Lower leg skin (tissue), 3 donors: ENCODE measurements around the gene FOXP1.

ENCODE experiments used
- CTCF ChIP-seq, 3 donors: fragments of 450-650 bp; IDR thresholded peaks; one replicate each; pipeline ENCODE4 v1.5.1; 2016; ENCODE audit warnings: antibody characterized with exemption in 3 of 3, mild to moderate bottlenecking in 3 of 3, moderate library complexity in 2 of 3
- POLR2A ChIP-seq, 2 donors: fragments of 450-650 bp; IDR thresholded peaks; one replicate each; pipeline ENCODE4 v1.6.1; 2016 to 2017; ENCODE audit warnings: antibody characterized with exemption in 2 of 2, mild to moderate bottlenecking in 1 of 2, moderate library complexity in 1 of 2

GRCh38 chr3:71469138-71469435 lies 114.4 kb downstream of the FOXP1 start:
- no peak for TF ChIP-seq CTCF (IDR thresholded peaks at IDR 0.05)
- no peak for TF ChIP-seq POLR2A (IDR thresholded peaks at IDR 0.05)
